HepG2 (cell line): ENCODE measurements around the gene COPZ1. TPM values are rescaled to one million over a fixed set of nuclear protein-coding genes. Genes with fewer than 3 reads are reported as not detected.

Experiments used
- CREM ChIP-seq, 2 experiments: sonication (generic) in 1 of 2; formaldehyde crosslinking in 1 of 2; IDR thresholded peaks; 2 replicates each; pipeline versions ENCODE4 v1.4.0 to v1.6.1; 2016 to 2020; ENCODE audit warnings: antibody characterized with exemption in 1 of 2, mild to moderate bottlenecking in 1 of 2, missing genetic modification reagents in 1 of 2
- HMG20A ChIP-seq: IDR thresholded peaks from 2 replicates; pipeline ENCODE4 v1.6.1; 2016; ENCODE audit warnings: borderline replicate concordance
- HNF4G ChIP-seq, 2 experiments: sonication (generic) in 1 of 2; formaldehyde crosslinking in 1 of 2; IDR thresholded peaks; 2 replicates each; pipeline versions ENCODE4 v1.4.0 to v1.6.1; 2011 to 2020; ENCODE audit warnings: borderline replicate concordance in 2 of 2, low read depth in 2 of 2, mild to moderate bottlenecking in 2 of 2, low read length in 1 of 2, missing genetic modification reagents in 1 of 2, moderate library complexity in 1 of 2
- IKZF4 ChIP-seq: sonication (generic); formaldehyde crosslinking; IDR thresholded peaks from 2 replicates; pipeline ENCODE4 v1.5.1; 2020; ENCODE audit warnings: borderline replicate concordance, mild to moderate bottlenecking, low read depth, missing genetic modification reagents; ENCODE audit errors: not compliant biosample characterization
- MBNL3 ChIP-seq: fragments of 250-450 bp; sonication (Bioruptor Pico); conservative IDR thresholded peaks from 2 replicates; pipeline ENCODE4 v1.8.0; 2022; ENCODE audit warnings: mild to moderate bottlenecking, inconsistent platforms
- MYC ChIP-seq: sonication (generic); formaldehyde crosslinking; IDR thresholded peaks from 2 replicates; pipeline ENCODE4 v1.9.0; 2021; ENCODE audit warnings: missing genetic modification reagents, borderline replicate concordance
- REXO4 ChIP-seq: sonication (generic); formaldehyde crosslinking; IDR thresholded peaks from 2 replicates; pipeline ENCODE4 v1.8.0; 2022; ENCODE audit warnings: missing genetic modification reagents, mild to moderate bottlenecking, borderline replicate concordance
- ZFX ChIP-seq: sonication (generic); formaldehyde crosslinking; IDR thresholded peaks from 2 replicates; pipeline ENCODE4 v1.4.0; 2020; ENCODE audit warnings: mild to moderate bottlenecking, low read depth, missing genetic modification reagents, moderate library complexity
- ZMAT3 ChIP-seq: sonication (generic); formaldehyde crosslinking; conservative IDR thresholded peaks from 2 replicates; pipeline ENCODE4 v1.7.0; 2021; ENCODE audit warnings: missing genetic modification reagents
- ZNF264 ChIP-seq: sonication (generic); formaldehyde crosslinking; IDR thresholded peaks from 2 replicates; pipeline ENCODE4 v1.4.0; 2020; ENCODE audit warnings: missing genetic modification reagents
- ZNF878 ChIP-seq: sonication (generic); formaldehyde crosslinking; IDR thresholded peaks from 2 replicates; pipeline ENCODE4 v1.8.1; 2023; ENCODE audit warnings: mild to moderate bottlenecking, missing genetic modification reagents, moderate library complexity
- polyA plus RNA-seq, 8 experiments: library from polyadenylated mRNA; depleted of rRNA in 3 of 8; stranded (reverse) in 7 of 8; unstranded in 1 of 8; fragments of >200 nt; fragmentation: Illumina TruSeq in 4 of 8; extraction: Trizol in 4 of 8; gene quantifications; 2 replicates each; pipeline versions ENCODE4 v1.2.1 to v1.2.3, GENCODE V29; 2011 to 2016; ENCODE audit warnings: low read depth in 4 of 8, missing spikeins in 1 of 8, mixed read lengths in 1 of 8; ENCODE audit not compliant: insufficient read depth in 1 of 8
- total RNA-seq, 5 experiments: library from RNA; depleted of rRNA; stranded (reverse); fragments of >200 nt; fragmentation: Illumina TruSeq; extraction: Trizol; gene quantifications; 2 replicates each; pipeline ENCODE4 v1.2.3, GENCODE V29; 2016; ENCODE audit warnings: low read depth in 1 of 5
- TF ChIP-seq, protein P1 (sequence below), 2 experiments: fragments of 450-650 bp in 1 of 2; sonication (generic) in 1 of 2; formaldehyde crosslinking in 1 of 2; IDR thresholded peaks; 2 replicates each; pipeline versions ENCODE4 v1.6.1 to v1.8.0; 2016 to 2022; ENCODE audit warnings: antibody characterized with exemption in 1 of 2, mild to moderate bottlenecking in 1 of 2, missing genetic modification reagents in 1 of 2
- TF ChIP-seq, protein P2 (sequence below): sonication (generic); formaldehyde crosslinking; IDR thresholded peaks from 2 replicates; pipeline ENCODE4 v1.5.0; 2020; ENCODE audit warnings: missing genetic modification reagents, mild to moderate bottlenecking, borderline replicate concordance
- TF ChIP-seq, protein P3 (sequence below): sonication (generic); formaldehyde crosslinking; conservative IDR thresholded peaks from 2 replicates; pipeline ENCODE4 v1.8.0; 2022; ENCODE audit warnings: missing genetic modification reagents

The COPZ1 gene
- total and polyA plus RNA-seq, 2 of the 13 experiments (the other 11 are each of a cell fraction or from before 2014, with no cell fraction given), result 125 to 184 TPM

DNA sequence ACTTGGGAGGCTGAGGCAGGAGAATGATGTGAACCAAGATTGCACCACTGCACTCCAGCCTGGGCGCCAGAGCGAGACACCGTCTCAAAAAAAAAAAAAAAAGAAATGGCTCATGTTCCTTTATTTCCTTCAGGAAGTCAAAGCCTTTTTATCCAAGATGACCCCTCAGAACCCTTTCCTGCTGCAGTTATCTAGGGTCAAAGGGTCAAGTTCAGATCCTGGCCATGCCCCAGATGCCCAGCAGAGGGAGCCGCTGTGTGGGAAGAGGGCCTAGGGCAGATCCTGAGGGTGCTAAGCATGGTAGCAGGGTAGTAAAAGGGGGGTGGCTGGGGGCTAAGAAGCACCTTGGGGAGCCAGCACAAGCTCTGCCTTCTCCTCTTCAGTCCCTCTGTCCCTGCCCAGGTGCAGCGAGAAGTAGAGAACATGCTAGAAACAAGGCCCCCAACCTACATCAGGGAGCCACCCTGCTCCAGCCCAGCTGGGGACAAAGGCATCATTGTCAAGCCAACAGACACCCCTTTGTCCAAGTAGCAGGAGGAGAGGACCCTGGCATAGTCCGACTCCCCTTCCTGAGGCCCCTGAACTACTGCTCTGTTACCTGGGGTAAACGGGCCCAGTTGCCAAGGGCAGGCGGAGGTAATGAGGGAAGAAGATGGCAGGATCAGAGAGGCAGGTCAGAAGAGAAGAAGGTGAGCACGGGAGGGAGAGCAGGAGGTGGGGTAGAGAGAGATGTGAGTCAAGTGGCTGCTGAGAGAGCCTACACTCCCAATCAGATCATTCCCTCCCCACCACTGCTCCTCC, 30.6 kb upstream of the COPZ1 start (continued):
- TF ChIP-seq, protein P1, sequence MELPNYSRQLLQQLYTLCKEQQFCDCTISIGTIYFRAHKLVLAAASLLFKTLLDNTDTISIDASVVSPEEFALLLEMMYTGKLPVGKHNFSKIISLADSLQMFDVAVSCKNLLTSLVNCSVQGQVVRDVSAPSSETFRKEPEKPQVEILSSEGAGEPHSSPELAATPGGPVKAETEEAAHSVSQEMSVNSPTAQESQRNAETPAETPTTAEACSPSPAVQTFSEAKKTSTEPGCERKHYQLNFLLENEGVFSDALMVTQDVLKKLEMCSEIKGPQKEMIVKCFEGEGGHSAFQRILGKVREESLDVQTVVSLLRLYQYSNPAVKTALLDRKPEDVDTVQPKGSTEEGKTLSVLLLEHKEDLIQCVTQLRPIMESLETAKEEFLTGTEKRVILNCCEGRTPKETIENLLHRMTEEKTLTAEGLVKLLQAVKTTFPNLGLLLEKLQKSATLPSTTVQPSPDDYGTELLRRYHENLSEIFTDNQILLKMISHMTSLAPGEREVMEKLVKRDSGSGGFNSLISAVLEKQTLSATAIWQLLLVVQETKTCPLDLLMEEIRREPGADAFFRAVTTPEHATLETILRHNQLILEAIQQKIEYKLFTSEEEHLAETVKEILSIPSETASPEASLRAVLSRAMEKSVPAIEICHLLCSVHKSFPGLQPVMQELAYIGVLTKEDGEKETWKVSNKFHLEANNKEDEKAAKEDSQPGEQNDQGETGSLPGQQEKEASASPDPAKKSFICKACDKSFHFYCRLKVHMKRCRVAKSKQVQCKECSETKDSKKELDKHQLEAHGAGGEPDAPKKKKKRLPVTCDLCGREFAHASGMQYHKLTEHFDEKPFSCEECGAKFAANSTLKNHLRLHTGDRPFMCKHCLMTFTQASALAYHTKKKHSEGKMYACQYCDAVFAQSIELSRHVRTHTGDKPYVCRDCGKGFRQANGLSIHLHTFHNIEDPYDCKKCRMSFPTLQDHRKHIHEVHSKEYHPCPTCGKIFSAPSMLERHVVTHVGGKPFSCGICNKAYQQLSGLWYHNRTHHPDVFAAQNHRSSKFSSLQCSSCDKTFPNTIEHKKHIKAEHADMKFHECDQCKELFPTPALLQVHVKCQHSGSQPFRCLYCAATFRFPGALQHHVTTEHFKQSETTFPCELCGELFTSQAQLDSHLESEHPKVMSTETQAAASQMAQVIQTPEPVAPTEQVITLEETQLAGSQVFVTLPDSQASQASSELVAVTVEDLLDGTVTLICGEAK (IDR thresholded peaks at IDR 0.05), result no peak
- TF ChIP-seq, protein P1 (CRISPR knock-in tag; IDR thresholded peaks at IDR 0.05), result no peak; the same call in 1 of the 2 replicates
- TF ChIP-seq HMG20A (CRISPR knock-in tag) (peak; percentile 50), ZNF878 (CRISPR knock-in tag) (no peak), MBNL3 (no peak), ZMAT3 (CRISPR knock-in tag) (0 out of 2 replicates have a peak, but pooled peaks have one; percentile 44), CREM (IDR thresholded peaks at IDR 0.05) (0 out of 2 replicates have a peak, but pooled peaks have one; percentile 41), CREM (CRISPR knock-in tag; IDR thresholded peaks at IDR 0.05) (no peak), ZFX (CRISPR knock-in tag) (peak; percentile 38), REXO4 (CRISPR knock-in tag) (no peak), ZNF264 (no peak), HNF4G (IDR thresholded peaks at IDR 0.05; ENCODE audit: borderline replicate concordance, low read depth, low read length) (peak; percentile 22), HNF4G (CRISPR knock-in tag; IDR thresholded peaks at IDR 0.05; ENCODE audit: borderline replicate concordance, low read depth) (peak; percentile 38; the same call in 1 of the 2 replicates), IKZF4 (CRISPR knock-in tag) (peak; percentile 56), MYC (CRISPR knock-in tag) (peak; percentile 59; the same call in 1 of the 2 replicates)
- TF ChIP-seq, protein P2, sequence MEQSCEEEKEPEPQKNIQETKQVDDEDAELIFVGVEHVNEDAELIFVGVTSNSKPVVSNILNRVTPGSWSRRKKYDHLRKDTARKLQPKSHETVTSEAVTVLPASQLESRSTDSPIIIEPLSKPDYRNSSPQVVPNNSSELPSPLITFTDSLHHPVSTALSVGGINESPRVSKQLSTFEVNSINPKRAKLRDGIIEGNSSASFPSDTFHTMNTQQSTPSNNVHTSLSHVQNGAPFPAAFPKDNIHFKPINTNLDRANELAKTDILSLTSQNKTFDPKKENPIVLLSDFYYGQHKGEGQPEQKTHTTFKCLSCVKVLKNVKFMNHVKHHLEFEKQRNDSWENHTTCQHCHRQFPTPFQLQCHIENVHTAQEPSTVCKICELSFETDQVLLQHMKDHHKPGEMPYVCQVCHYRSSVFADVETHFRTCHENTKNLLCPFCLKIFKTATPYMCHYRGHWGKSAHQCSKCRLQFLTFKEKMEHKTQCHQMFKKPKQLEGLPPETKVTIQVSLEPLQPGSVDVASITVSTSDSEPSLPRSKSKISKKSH, result no peak
- TF ChIP-seq, protein P3, sequence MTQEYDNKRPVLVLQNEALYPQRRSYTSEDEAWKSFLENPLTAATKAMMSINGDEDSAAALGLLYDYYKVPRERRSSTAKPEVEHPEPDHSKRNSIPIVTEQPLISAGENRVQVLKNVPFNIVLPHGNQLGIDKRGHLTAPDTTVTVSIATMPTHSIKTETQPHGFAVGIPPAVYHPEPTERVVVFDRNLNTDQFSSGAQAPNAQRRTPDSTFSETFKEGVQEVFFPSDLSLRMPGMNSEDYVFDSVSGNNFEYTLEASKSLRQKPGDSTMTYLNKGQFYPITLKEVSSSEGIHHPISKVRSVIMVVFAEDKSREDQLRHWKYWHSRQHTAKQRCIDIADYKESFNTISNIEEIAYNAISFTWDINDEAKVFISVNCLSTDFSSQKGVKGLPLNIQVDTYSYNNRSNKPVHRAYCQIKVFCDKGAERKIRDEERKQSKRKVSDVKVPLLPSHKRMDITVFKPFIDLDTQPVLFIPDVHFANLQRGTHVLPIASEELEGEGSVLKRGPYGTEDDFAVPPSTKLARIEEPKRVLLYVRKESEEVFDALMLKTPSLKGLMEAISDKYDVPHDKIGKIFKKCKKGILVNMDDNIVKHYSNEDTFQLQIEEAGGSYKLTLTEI, result no peak
